Measurements from ENCODE around the gene LRFN2. TPM values are rescaled to one million over a fixed set of nuclear protein-coding genes. Genes with fewer than 3 reads are reported as not detected.

Gene LRFN2
- total RNA-seq, 1 experiment from 2014 or later, result not detected

DNA sequence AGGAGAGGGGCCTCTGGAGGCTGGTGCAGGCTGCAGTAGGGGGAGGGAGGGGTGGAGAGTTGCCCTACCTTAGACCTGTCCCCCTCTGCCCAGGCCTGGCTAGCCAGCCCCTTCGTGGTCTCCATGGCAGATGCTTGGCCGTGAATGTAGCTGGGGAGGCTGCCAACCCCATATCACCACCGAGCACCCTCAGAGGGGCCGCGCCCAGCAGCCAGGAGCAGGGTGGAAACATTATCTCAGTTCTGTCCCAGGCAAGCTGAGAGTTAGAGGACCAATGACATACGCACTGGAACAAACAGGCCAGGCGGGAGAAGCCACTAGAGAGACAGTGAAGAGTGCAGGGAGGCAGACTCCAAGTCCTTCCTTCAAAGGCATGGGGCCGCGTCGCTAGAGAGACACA is 66.5 kb downstream of the LRFN2 start:
- peaks cover 22% of the 10 kb centered on the region for H3K27me3 Mint-ChIP-seq (ENCODE audit: insufficient read depth, unreplicated experiment)
- H3K4me3 Mint-ChIP-seq (ENCODE audit: unreplicated experiment), result no peak overlapping the region
- no peaks in the 10 kb centered on the region for H3K9me3 Mint-ChIP-seq (ENCODE audit: unreplicated experiment)
- no peak overlapping the region for H3K27ac Mint-ChIP-seq (ENCODE audit: unreplicated experiment)
- H3K27me3 ChIP-seq (replicated peaks; ENCODE audit: control insufficient read depth, insufficient read depth, low read length), result no peaks in the 10 kb centered on the region; the same call in 1 of the 2 replicates
- H3K4me3 ChIP-seq (ENCODE audit: low read depth, low read length), result no peak overlapping the region
- H3K36me3 ChIP-seq (ENCODE audit: control insufficient read depth, insufficient read depth, low read length), result no peaks in the 10 kb centered on the region
- DNase-seq, result no peak
- TF ChIP-seq, protein P1, sequence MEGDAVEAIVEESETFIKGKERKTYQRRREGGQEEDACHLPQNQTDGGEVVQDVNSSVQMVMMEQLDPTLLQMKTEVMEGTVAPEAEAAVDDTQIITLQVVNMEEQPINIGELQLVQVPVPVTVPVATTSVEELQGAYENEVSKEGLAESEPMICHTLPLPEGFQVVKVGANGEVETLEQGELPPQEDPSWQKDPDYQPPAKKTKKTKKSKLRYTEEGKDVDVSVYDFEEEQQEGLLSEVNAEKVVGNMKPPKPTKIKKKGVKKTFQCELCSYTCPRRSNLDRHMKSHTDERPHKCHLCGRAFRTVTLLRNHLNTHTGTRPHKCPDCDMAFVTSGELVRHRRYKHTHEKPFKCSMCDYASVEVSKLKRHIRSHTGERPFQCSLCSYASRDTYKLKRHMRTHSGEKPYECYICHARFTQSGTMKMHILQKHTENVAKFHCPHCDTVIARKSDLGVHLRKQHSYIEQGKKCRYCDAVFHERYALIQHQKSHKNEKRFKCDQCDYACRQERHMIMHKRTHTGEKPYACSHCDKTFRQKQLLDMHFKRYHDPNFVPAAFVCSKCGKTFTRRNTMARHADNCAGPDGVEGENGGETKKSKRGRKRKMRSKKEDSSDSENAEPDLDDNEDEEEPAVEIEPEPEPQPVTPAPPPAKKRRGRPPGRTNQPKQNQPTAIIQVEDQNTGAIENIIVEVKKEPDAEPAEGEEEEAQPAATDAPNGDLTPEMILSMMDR (IDR thresholded peaks at IDR 0.05; ENCODE audit: insufficient read depth in 1 of 2, low read depth in 1 of 2, low read length in 1 of 2, severe bottlenecking in 1 of 2, unreplicated experiment in 1 of 2), result no peak
- POLR2A ChIA-PET, result no interaction called here
- H3K4me1 Mint-ChIP-seq (ENCODE audit: low read depth, unreplicated experiment), result no peaks in the 10 kb centered on the region
- BruUV-seq (replicated peaks), result no TSS peak
- H3K9me3 ChIP-seq, result no peaks in the 10 kb centered on the region
- no peaks in the 10 kb centered on the region for H3K4me1 ChIP-seq
- no peaks in the 10 kb centered on the region for H3K36me3 Mint-ChIP-seq (ENCODE audit: insufficient read depth, unreplicated experiment)
- CTCF ChIA-PET, result no interaction called here
- intact Hi-C loops (cut with micrococcal nuclease; ENCODE audit: unreplicated experiment), result no loop called here

DNA sequence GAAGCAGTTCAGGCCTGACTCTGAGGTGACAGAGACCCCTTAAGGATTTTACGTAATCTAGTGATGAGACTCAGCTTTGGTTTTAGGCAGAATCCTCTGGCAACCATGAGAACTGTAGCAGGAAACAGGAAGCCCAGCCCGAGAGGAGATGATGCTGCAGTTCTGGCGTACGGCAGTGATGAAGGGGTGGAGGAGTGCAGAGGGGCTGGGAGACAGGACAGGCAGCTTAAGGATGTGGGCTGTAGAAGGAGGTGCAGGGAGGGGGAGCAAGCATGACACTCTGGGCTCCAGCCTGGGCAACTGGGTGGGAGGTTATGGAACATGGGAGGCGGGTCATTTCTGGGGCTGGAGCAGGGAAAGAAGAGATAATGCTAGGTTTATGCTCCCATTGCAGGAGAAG is 67.1 kb downstream of the LRFN2 start:
- Histone ChIP-seq H3K36me3 (ENCODE audit: control insufficient read depth, insufficient read depth, low read length) (no peaks in the 10 kb centered on the region), H3K4me3 (ENCODE audit: low read depth, low read length) (no peak overlapping the region), H3K4me1 (no peaks in the 10 kb centered on the region), H3K27me3 (replicated peaks; ENCODE audit: control insufficient read depth, insufficient read depth, low read length) (no peaks in the 10 kb centered on the region; the same call in 1 of the 2 replicates), H3K9me3 (no peaks in the 10 kb centered on the region)
- Mint-ChIP-seq H3K27me3 (ENCODE audit: insufficient read depth, unreplicated experiment) (peaks cover 20% of the 10 kb centered on the region), H3K9me3 (ENCODE audit: unreplicated experiment) (no peaks in the 10 kb centered on the region), H3K4me1 (ENCODE audit: low read depth, unreplicated experiment) (no peaks in the 10 kb centered on the region), H3K27ac (ENCODE audit: unreplicated experiment) (no peak overlapping the region), H3K4me3 (ENCODE audit: unreplicated experiment) (no peak overlapping the region), H3K36me3 (ENCODE audit: insufficient read depth, unreplicated experiment) (no peaks in the 10 kb centered on the region)
- ChIA-PET POLR2A (no interaction called here), CTCF (no interaction called here)
- TF ChIP-seq, protein P1 (IDR thresholded peaks at IDR 0.05; ENCODE audit: insufficient read depth in 1 of 2, low read depth in 1 of 2, low read length in 1 of 2, severe bottlenecking in 1 of 2, unreplicated experiment in 1 of 2), result no peak
- intact Hi-C loops (cut with micrococcal nuclease; ENCODE audit: unreplicated experiment), result no loop called here
- DNase-seq, result no peak
- no TSS peak for BruUV-seq (replicated peaks)

DNA sequence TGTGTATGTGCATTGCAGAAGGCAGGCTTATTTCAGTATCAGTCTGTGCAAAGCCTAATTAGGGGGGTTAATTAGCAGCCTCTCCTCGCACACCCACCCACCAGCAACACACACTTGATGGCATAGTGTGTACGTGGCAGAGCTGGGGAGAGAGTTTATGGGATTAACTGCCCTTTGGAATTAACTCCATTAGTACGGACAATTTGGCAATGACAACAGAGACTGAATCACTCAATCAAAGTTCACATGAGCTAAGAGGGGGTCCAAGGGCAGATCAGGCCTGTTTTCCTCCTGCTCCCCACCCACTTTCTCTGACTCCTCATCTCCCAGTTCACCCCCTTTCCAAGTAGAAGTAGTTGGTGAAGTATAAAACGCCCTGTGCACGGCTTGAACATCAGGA is 69.5 kb downstream of the LRFN2 start:
- TF ChIP-seq, protein P1 (IDR thresholded peaks at IDR 0.05; ENCODE audit: insufficient read depth in 1 of 2, low read depth in 1 of 2, low read length in 1 of 2, severe bottlenecking in 1 of 2, unreplicated experiment in 1 of 2), result no peak
- CTCF ChIA-PET, result no interaction called here
- Mint-ChIP-seq H3K9me3 (ENCODE audit: unreplicated experiment) (no peaks in the 10 kb centered on the region), H3K27me3 (ENCODE audit: insufficient read depth, unreplicated experiment) (peaks cover 17% of the 10 kb centered on the region), H3K4me3 (ENCODE audit: unreplicated experiment) (no peak overlapping the region), H3K36me3 (ENCODE audit: insufficient read depth, unreplicated experiment) (no peaks in the 10 kb centered on the region), H3K27ac (ENCODE audit: unreplicated experiment) (no peak overlapping the region), H3K4me1 (ENCODE audit: low read depth, unreplicated experiment) (no peaks in the 10 kb centered on the region)
- H3K4me1 ChIP-seq, result no peaks in the 10 kb centered on the region
- no peaks in the 10 kb centered on the region; the same call in 1 of the 2 replicates for H3K27me3 ChIP-seq (replicated peaks; ENCODE audit: control insufficient read depth, insufficient read depth, low read length)
- no peaks in the 10 kb centered on the region for H3K36me3 ChIP-seq (ENCODE audit: control insufficient read depth, insufficient read depth, low read length)
- H3K4me3 ChIP-seq (ENCODE audit: low read depth, low read length), result no peak overlapping the region
- intact Hi-C loops (cut with micrococcal nuclease; ENCODE audit: unreplicated experiment), result no loop called here
- POLR2A ChIA-PET, result no interaction called here
- H3K9me3 ChIP-seq, result no peaks in the 10 kb centered on the region
- no peak for DNase-seq
- no TSS peak for BruUV-seq (replicated peaks)

Data from Caco-2 (cell line).